Endothelial cell of umbilical vein (primary cell): ENCODE measurements around the gene PLB1. TPM values are rescaled to one million over a fixed set of nuclear protein-coding genes. Genes with fewer than 3 reads are reported as not detected.

Experiments
- BruUV-seq: library from RNA; stranded (reverse); fragments of 400-500 nt; replicated peaks from 2 replicates; lab custom pipeline; 2021; lab: Mats Ljungman, UMichigan
- CTCF ChIA-PET: fragments of 300-600, 350-600 bp; sonication (Branson Sonifier 250); formaldehyde crosslinking; loops from one replicate; lab custom pipeline; 2021; ENCODE audit warnings: antibody characterized with exemption, inconsistent platforms; lab: Charles Lee
- POLR2A ChIA-PET: fragments of 300-600, 350-600 bp; sonication (Branson Sonifier 250); formaldehyde crosslinking; loops from one replicate; lab custom pipeline; 2021; ENCODE audit warnings: antibody characterized with exemption, inconsistent platforms; lab: Charles Lee
- DNase-seq: peaks from one replicate; pipeline ENCODE4 v3.0.0-alpha.2; 2011; ENCODE audit warnings: low read depth, low spot score
- FAIRE-seq: peaks from 2 replicates; lab custom pipeline; 2011; peaks lifted over from hg19 to GRCh38; lab: Jason Lieb, UNC
- H2AFZ ChIP-seq: 2 replicates; pipeline ENCODE4 v1.6.0; 2012; ENCODE audit warnings: low read depth, low read length, control low read depth, inconsistent platforms
- H3K27ac ChIP-seq: 2 replicates; pipeline ENCODE4 v1.5.1; 2011; ENCODE audit warnings: low read depth, mild to moderate bottlenecking, control low read depth, low read length, moderate library complexity; ENCODE audit not compliant: insufficient read depth
- H3K27me3 ChIP-seq, 2 experiments: 2 replicates each; pipeline versions ENCODE4 v1.6.0 to v1.6.1; 2011; ENCODE audit warnings: low read length in 2 of 2, mixed read lengths in 1 of 2; ENCODE audit not compliant: control insufficient read depth in 2 of 2, insufficient read depth in 2 of 2
- H3K36me3 ChIP-seq, 2 experiments: 2 replicates in 1 of 2; 3 replicates in 1 of 2; pipeline ENCODE4 v1.5.1; 2011; ENCODE audit warnings: low read length in 2 of 2, mild to moderate bottlenecking in 1 of 2, moderate library complexity in 1 of 2; ENCODE audit not compliant: control insufficient read depth in 2 of 2, insufficient read depth in 2 of 2; ENCODE audit errors: extremely low read depth in 1 of 2
- H3K4me1 ChIP-seq: 3 replicates; pipeline ENCODE4 v1.5.1; 2011; ENCODE audit warnings: mild to moderate bottlenecking, low read length; ENCODE audit not compliant: control insufficient read depth, insufficient read depth; ENCODE audit errors: extremely low read depth
- H3K4me2 ChIP-seq: 2 replicates; pipeline ENCODE4 v1.6.1; 2011; ENCODE audit warnings: low read length, control low read depth, mixed read lengths; ENCODE audit not compliant: insufficient read depth
- H3K4me3 ChIP-seq, 3 experiments: fragments of 200-600 bp in 1 of 3; sonication (generic), shearing (Covaris generic) in 1 of 3; replicated peaks in 1 of 3; 2 replicates each; pipeline ENCODE4 v1.5.1; 2011 to 2016; ENCODE audit warnings: control low read depth in 3 of 3, low read length in 3 of 3, mild to moderate bottlenecking in 2 of 3, inconsistent platforms in 1 of 3, low read depth in 1 of 3, moderate library complexity in 1 of 3; ENCODE audit not compliant: insufficient read depth in 1 of 3
- H3K79me2 ChIP-seq: 2 replicates; pipeline ENCODE4 v1.6.0; 2012; ENCODE audit warnings: low read length, inconsistent platforms; ENCODE audit not compliant: control insufficient read depth, insufficient read depth
- H3K9ac ChIP-seq: replicated peaks from 2 replicates; pipeline ENCODE3; 2011; ENCODE audit warnings: low read length, control low read depth; ENCODE audit not compliant: insufficient read depth; ENCODE audit errors: extremely low read depth
- H3K9me1 ChIP-seq: replicated peaks from 3 replicates; pipeline ENCODE4 v1.6.0; 2011; ENCODE audit warnings: mild to moderate bottlenecking, low read length; ENCODE audit not compliant: control insufficient read depth, insufficient read depth; ENCODE audit errors: extremely low read depth
- H3K9me3 ChIP-seq: replicated peaks from 2 replicates; pipeline ENCODE4 v1.5.1; 2012; ENCODE audit warnings: low read length, inconsistent platforms; ENCODE audit not compliant: control insufficient read depth, insufficient read depth
- H4K20me1 ChIP-seq: replicated peaks from 2 replicates; pipeline ENCODE3; 2011; ENCODE audit warnings: mild to moderate bottlenecking, low read length; ENCODE audit not compliant: control insufficient read depth, insufficient read depth; ENCODE audit errors: extremely low read depth
- EZH2 ChIP-seq: IDR thresholded peaks from 2 replicates; pipeline ENCODE4 v1.6.1; 2012; ENCODE audit warnings: borderline replicate concordance, low read depth, mild to moderate bottlenecking, moderate library complexity, low read length, inconsistent platforms; ENCODE audit not compliant: severe bottlenecking
- FOS ChIP-seq: IDR thresholded peaks from 2 replicates; pipeline ENCODE4 v1.6.1; 2011; ENCODE audit warnings: mild to moderate bottlenecking, low read length, moderate library complexity, borderline replicate concordance; ENCODE audit not compliant: insufficient read depth
- GATA2 ChIP-seq: IDR thresholded peaks from 2 replicates; pipeline ENCODE4 v1.7.0; 2011; ENCODE audit warnings: low read depth, mild to moderate bottlenecking, moderate library complexity, mixed read lengths, low read length; ENCODE audit not compliant: insufficient read length, insufficient read depth
- JUN ChIP-seq: IDR thresholded peaks from 2 replicates; pipeline ENCODE4 v1.6.1; 2011; ENCODE audit warnings: borderline replicate concordance, low read depth; ENCODE audit not compliant: insufficient read length, insufficient read depth
- MAX ChIP-seq: IDR thresholded peaks from 2 replicates; pipeline ENCODE4 v1.6.1; 2011; ENCODE audit not compliant: insufficient read depth, insufficient read length
- MYC ChIP-seq: IDR thresholded peaks from one replicate; pipeline ENCODE4 v1.6.1; 2011; ENCODE audit warnings: mild to moderate bottlenecking, low read depth, low read length
- POLR2A ChIP-seq: IDR thresholded peaks from 2 replicates; pipeline ENCODE4 v1.6.1; 2012; ENCODE audit warnings: low read depth, mild to moderate bottlenecking, control low read depth, low read length
- POLR2AphosphoS5 ChIP-seq: IDR thresholded peaks from 2 replicates; pipeline ENCODE4 v1.6.1; 2012; ENCODE audit warnings: low read depth, mild to moderate bottlenecking, control low read depth, low read length, moderate library complexity; ENCODE audit not compliant: insufficient read depth
- dilution Hi-C: fragments of 300-500 bp; cut with MboI; formaldehyde crosslinking; loops from one replicate; pipeline ENCODE4 v1.15.0; 2019; ENCODE audit warnings: low sequenced_read_pairs; ENCODE audit not compliant: extremely low pct_ligation_motif_present
- intact Hi-C: fragments of 100-400 bp; cut with micrococcal nuclease; formaldehyde crosslinking; loops from one replicate; pipeline ENCODE4 v1.10.0; 2022
- polyA plus RNA-seq, 4 experiments: library from polyadenylated mRNA; depleted of rRNA in 3 of 4; stranded (reverse) in 3 of 4; unstranded in 1 of 4; fragments of >200 nt; gene quantifications; 2 replicates each; pipeline versions ENCODE4 v1.2.1 to v1.2.3, GENCODE V29; 2011 to 2012; ENCODE audit warnings: missing spikeins in 1 of 4
- total RNA-seq: library from RNA; stranded (reverse); gene quantifications from 2 replicates; pipeline ENCODE4 v1.2.3, GENCODE V29; 2021
- TF ChIP-seq, protein P1 (sequence below), 2 donors: IDR thresholded peaks; 1 replicate in 1 of 2; 2 replicates in 1 of 2; pipeline ENCODE4 v1.5.1; 2011; ENCODE audit warnings: low read length in 2 of 2, mild to moderate bottlenecking in 2 of 2, moderate library complexity in 2 of 2, control low read depth in 1 of 2, inconsistent platforms in 1 of 2, low read depth in 1 of 2; ENCODE audit not compliant: insufficient read depth in 1 of 2; ENCODE audit errors: extremely low read depth in 1 of 2

PLB1 gene
- total and polyA plus RNA-seq, 2 donors (not counting 3 experiments of a cell fraction or from before 2014, with no cell fraction given): 0.75 to 0.80 TPM

DNA sequence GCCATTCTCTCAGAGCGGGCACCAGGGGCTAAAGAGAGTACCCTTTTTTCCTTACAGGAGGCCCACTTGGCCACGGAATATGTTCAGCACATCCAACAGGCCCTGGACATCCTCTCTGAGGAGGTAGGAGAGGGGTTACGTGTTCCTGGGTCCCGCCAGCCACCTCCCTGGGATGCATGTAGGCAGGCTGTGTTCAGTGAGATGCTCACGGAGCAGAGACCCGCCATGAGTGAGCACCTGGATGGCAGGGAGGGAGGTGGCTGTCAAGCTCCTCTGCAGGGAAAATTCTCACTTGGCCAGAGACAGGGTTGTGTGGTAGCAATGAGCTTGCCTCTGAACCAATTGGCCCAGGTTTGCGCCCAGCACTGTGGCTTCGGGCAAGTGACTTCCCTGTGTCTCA is 132.6 kb downstream of the PLB1 start:
- dilution Hi-C loops: no loop called here
- intact Hi-C loops: no loop called here
- H3K9me3 ChIP-seq: no peaks in the 10 kb centered on the region
- BruUV-seq: no TSS peak
- no peaks in the 10 kb centered on the region for H3K27me3 ChIP-seq
- H3K4me2 ChIP-seq: no peak overlapping the region
- ChIA-PET POLR2A (interaction anchor here (0.5 kb wide), 1 partner anchor 181 kb away, joined by 5 read pairs; no protein-coding TSS in a partner anchor), CTCF (no interaction called here)
- no peaks in the 10 kb centered on the region for H3K4me1 ChIP-seq
- H2AFZ ChIP-seq: no peak overlapping the region
- no peak for TF ChIP-seq GATA2
- TF ChIP-seq, protein P1, sequence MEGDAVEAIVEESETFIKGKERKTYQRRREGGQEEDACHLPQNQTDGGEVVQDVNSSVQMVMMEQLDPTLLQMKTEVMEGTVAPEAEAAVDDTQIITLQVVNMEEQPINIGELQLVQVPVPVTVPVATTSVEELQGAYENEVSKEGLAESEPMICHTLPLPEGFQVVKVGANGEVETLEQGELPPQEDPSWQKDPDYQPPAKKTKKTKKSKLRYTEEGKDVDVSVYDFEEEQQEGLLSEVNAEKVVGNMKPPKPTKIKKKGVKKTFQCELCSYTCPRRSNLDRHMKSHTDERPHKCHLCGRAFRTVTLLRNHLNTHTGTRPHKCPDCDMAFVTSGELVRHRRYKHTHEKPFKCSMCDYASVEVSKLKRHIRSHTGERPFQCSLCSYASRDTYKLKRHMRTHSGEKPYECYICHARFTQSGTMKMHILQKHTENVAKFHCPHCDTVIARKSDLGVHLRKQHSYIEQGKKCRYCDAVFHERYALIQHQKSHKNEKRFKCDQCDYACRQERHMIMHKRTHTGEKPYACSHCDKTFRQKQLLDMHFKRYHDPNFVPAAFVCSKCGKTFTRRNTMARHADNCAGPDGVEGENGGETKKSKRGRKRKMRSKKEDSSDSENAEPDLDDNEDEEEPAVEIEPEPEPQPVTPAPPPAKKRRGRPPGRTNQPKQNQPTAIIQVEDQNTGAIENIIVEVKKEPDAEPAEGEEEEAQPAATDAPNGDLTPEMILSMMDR (IDR thresholded peaks at IDR 0.05; ENCODE audit: extremely low read depth in 1 of 2, insufficient read depth in 1 of 2, low read depth in 1 of 2, low read length in 2 of 2): no peak
- no peak for TF ChIP-seq POLR2A
- TF ChIP-seq JUN: no peak
- TF ChIP-seq FOS: no peak
- no peak for TF ChIP-seq MAX
- no peak for TF ChIP-seq MYC
- TF ChIP-seq EZH2: no peak
- TF ChIP-seq POLR2AphosphoS5: no peak
- no peaks in the 10 kb centered on the region for H3K9me1 ChIP-seq
- H3K27ac ChIP-seq: no peak overlapping the region
- FAIRE-seq: no peak
- no peaks in the 10 kb centered on the region for H3K79me2 ChIP-seq
- no peaks in the 10 kb centered on the region for H4K20me1 ChIP-seq
- H3K36me3 ChIP-seq: no peaks in the 10 kb centered on the region
- H3K4me3 ChIP-seq: no peak overlapping the region
- no peak for DNase-seq
- H3K9ac ChIP-seq: no peak overlapping the region
